ENCODE measurements around the gene CD2AP.

DNA sequence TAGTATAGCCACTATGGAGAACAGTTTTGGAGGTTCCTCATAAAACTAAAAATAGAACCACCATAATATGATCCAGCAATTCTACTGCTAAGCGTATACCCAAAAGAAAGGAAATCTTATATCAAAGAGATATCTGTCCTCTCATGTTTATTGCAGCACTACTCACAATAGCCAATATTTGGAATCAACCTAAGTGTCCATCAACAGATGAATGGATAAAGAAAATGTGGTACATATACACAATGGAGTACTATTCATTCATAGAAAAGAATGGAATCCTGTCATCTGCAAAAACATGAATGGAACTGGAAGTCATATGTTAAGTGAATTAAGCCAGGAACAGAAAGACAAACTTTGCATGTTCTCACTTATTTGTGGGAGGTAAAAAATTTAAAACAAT lies 5.7 kb upstream of the CD2AP start:
- TF ChIP-seq, protein P1, sequence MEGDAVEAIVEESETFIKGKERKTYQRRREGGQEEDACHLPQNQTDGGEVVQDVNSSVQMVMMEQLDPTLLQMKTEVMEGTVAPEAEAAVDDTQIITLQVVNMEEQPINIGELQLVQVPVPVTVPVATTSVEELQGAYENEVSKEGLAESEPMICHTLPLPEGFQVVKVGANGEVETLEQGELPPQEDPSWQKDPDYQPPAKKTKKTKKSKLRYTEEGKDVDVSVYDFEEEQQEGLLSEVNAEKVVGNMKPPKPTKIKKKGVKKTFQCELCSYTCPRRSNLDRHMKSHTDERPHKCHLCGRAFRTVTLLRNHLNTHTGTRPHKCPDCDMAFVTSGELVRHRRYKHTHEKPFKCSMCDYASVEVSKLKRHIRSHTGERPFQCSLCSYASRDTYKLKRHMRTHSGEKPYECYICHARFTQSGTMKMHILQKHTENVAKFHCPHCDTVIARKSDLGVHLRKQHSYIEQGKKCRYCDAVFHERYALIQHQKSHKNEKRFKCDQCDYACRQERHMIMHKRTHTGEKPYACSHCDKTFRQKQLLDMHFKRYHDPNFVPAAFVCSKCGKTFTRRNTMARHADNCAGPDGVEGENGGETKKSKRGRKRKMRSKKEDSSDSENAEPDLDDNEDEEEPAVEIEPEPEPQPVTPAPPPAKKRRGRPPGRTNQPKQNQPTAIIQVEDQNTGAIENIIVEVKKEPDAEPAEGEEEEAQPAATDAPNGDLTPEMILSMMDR (IDR thresholded peaks at IDR 0.05): no peak
- no peak for TF ChIP-seq POLR2A (IDR thresholded peaks at IDR 0.05)
